HEK293 (cell line): Measurements from ENCODE around the gene SYT10.

Experiments used
- SP3 ChIP-seq: fragments of 450-650 bp; formaldehyde crosslinking; IDR thresholded peaks from 2 replicates; pipeline ENCODE4 v1.5.1; 2016; ENCODE audit warnings: missing biosample characterization, missing genetic modification characterization
- ZNF426 ChIP-seq: fragments of 450-650 bp; formaldehyde crosslinking; IDR thresholded peaks from 2 replicates; pipeline ENCODE4 v1.5.1; 2017; ENCODE audit warnings: missing biosample characterization, missing genetic modification characterization, mild to moderate bottlenecking, inconsistent platforms, moderate library complexity
- TF ChIP-seq, protein P1 (sequence below): fragments of 450-650 bp; formaldehyde crosslinking; IDR thresholded peaks from 2 replicates; pipeline ENCODE4 v1.5.1; 2016; ENCODE audit warnings: missing biosample characterization, missing genetic modification characterization
- TF ChIP-seq, protein P2 (sequence below): fragments of 450-650 bp; formaldehyde crosslinking; IDR thresholded peaks from 2 replicates; pipeline ENCODE4 v1.5.1; 2017; ENCODE audit warnings: missing biosample characterization, missing genetic modification characterization
- TF ChIP-seq, protein P3 (sequence below): fragments of 450-650 bp; formaldehyde crosslinking; IDR thresholded peaks from 2 replicates; pipeline ENCODE4 v1.5.1; 2016; ENCODE audit warnings: missing biosample characterization, missing genetic modification characterization
- TF ChIP-seq, protein P4 (sequence below): fragments of 450-650 bp; formaldehyde crosslinking; IDR thresholded peaks from 2 replicates; pipeline ENCODE4 v1.5.1; 2016; ENCODE audit warnings: missing biosample characterization, missing genetic modification characterization

DNA sequence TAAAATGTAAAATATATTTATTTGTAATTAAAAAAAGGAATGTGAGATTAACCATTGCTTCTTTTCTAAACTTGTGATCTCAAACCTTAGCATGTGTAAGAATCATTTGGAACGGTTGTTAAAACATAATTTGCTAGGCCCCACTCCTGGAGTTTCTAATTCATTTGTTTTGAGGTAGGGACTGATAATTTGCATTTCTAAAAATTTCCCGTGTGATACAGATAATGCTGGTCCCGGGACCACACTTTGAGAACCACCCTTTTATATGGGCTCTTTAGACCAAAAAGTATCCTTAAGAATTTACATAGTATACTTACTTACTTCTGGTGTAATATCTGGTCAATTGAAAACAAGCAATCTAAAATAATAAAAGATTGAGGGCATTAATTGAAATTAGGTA, 10.9 kb upstream of the SYT10 start:
- TF ChIP-seq, protein P1, sequence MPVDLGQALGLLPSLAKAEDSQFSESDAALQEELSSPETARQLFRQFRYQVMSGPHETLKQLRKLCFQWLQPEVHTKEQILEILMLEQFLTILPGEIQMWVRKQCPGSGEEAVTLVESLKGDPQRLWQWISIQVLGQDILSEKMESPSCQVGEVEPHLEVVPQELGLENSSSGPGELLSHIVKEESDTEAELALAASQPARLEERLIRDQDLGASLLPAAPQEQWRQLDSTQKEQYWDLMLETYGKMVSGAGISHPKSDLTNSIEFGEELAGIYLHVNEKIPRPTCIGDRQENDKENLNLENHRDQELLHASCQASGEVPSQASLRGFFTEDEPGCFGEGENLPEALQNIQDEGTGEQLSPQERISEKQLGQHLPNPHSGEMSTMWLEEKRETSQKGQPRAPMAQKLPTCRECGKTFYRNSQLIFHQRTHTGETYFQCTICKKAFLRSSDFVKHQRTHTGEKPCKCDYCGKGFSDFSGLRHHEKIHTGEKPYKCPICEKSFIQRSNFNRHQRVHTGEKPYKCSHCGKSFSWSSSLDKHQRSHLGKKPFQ (tag by site-specific recombination), result no peak
- TF ChIP-seq, protein P2, sequence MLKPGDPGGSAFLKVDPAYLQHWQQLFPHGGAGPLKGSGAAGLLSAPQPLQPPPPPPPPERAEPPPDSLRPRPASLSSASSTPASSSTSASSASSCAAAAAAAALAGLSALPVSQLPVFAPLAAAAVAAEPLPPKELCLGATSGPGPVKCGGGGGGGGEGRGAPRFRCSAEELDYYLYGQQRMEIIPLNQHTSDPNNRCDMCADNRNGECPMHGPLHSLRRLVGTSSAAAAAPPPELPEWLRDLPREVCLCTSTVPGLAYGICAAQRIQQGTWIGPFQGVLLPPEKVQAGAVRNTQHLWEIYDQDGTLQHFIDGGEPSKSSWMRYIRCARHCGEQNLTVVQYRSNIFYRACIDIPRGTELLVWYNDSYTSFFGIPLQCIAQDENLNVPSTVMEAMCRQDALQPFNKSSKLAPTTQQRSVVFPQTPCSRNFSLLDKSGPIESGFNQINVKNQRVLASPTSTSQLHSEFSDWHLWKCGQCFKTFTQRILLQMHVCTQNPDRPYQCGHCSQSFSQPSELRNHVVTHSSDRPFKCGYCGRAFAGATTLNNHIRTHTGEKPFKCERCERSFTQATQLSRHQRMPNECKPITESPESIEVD, result no peak
- TF ChIP-seq, protein P3, sequence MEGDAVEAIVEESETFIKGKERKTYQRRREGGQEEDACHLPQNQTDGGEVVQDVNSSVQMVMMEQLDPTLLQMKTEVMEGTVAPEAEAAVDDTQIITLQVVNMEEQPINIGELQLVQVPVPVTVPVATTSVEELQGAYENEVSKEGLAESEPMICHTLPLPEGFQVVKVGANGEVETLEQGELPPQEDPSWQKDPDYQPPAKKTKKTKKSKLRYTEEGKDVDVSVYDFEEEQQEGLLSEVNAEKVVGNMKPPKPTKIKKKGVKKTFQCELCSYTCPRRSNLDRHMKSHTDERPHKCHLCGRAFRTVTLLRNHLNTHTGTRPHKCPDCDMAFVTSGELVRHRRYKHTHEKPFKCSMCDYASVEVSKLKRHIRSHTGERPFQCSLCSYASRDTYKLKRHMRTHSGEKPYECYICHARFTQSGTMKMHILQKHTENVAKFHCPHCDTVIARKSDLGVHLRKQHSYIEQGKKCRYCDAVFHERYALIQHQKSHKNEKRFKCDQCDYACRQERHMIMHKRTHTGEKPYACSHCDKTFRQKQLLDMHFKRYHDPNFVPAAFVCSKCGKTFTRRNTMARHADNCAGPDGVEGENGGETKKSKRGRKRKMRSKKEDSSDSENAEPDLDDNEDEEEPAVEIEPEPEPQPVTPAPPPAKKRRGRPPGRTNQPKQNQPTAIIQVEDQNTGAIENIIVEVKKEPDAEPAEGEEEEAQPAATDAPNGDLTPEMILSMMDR (tag by site-specific recombination), result no peak
- TF ChIP-seq ZNF426, result no peak
- TF ChIP-seq, protein P4, sequence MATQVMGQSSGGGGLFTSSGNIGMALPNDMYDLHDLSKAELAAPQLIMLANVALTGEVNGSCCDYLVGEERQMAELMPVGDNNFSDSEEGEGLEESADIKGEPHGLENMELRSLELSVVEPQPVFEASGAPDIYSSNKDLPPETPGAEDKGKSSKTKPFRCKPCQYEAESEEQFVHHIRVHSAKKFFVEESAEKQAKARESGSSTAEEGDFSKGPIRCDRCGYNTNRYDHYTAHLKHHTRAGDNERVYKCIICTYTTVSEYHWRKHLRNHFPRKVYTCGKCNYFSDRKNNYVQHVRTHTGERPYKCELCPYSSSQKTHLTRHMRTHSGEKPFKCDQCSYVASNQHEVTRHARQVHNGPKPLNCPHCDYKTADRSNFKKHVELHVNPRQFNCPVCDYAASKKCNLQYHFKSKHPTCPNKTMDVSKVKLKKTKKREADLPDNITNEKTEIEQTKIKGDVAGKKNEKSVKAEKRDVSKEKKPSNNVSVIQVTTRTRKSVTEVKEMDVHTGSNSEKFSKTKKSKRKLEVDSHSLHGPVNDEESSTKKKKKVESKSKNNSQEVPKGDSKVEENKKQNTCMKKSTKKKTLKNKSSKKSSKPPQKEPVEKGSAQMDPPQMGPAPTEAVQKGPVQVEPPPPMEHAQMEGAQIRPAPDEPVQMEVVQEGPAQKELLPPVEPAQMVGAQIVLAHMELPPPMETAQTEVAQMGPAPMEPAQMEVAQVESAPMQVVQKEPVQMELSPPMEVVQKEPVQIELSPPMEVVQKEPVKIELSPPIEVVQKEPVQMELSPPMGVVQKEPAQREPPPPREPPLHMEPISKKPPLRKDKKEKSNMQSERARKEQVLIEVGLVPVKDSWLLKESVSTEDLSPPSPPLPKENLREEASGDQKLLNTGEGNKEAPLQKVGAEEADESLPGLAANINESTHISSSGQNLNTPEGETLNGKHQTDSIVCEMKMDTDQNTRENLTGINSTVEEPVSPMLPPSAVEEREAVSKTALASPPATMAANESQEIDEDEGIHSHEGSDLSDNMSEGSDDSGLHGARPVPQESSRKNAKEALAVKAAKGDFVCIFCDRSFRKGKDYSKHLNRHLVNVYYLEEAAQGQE, result no peak
- no peak for TF ChIP-seq SP3 (tag by site-specific recombination)
